CD4-positive, alpha-beta T cell (primary cell): ENCODE results near the gene RSAD2. TPM values are rescaled to one million over a fixed set of nuclear protein-coding genes. Genes with fewer than 3 reads are reported as not detected.
A peak's percentile ranks its signal among the peaks of the same experiment; 100 is the strongest.

Experiments used
- ATAC-seq: fragments of 200-7000 bp; cut with Tn5 transposase; one replicate; pipeline ENCODE4 v1.10.0; 2022; ENCODE audit warnings: mild to moderate bottlenecking; ENCODE audit not compliant: poor library complexity
- CTCF ChIA-PET: fragments of 350-600 bp; sonication (Branson Sonifier 250); formaldehyde crosslinking; loops from one replicate; lab custom pipeline; 2021; ENCODE audit warnings: antibody characterized with exemption, inconsistent platforms; lab: Charles Lee
- POLR2A ChIA-PET: fragments of 350-600 bp; sonication (Branson Sonifier 250); formaldehyde crosslinking; loops from one replicate; lab custom pipeline; 2021; ENCODE audit warnings: antibody characterized with exemption, inconsistent platforms; lab: Charles Lee
- DNase-seq, 14 experiments: peaks; one replicate each; pipeline ENCODE4 v3.0.0-alpha.2; 2013 to 2020; ENCODE audit warnings: mixed read lengths in 2 of 14
- H3K27ac ChIP-seq, 2 donors: one replicate each; pipeline versions ENCODE4 v1.5.1 to v1.7.0; 2013; ENCODE audit warnings: low read length in 2 of 2, low read depth in 1 of 2, mild to moderate bottlenecking in 1 of 2
- H3K27me3 ChIP-seq, 2 experiments: 1 replicate in 1 of 2; 2 replicates in 1 of 2; pipeline versions ENCODE4 v1.6.1 to v1.7.0; 2013; ENCODE audit warnings: low read length in 2 of 2, control low read depth in 1 of 2, mild to moderate bottlenecking in 1 of 2, moderate library complexity in 1 of 2; ENCODE audit not compliant: insufficient read depth in 2 of 2, control insufficient read depth in 1 of 2
- H3K36me3 ChIP-seq: one replicate; pipeline ENCODE4 v1.6.1; 2013; ENCODE audit warnings: low read length, control low read depth; ENCODE audit not compliant: insufficient read depth
- H3K4me1 ChIP-seq: one replicate; pipeline ENCODE4 v1.6.1; 2013; ENCODE audit warnings: low read length, control low read depth; ENCODE audit not compliant: insufficient read depth
- H3K4me3 ChIP-seq: one replicate; pipeline ENCODE4 v1.5.1; 2013; ENCODE audit warnings: mild to moderate bottlenecking, low read length, moderate library complexity
- H3K9me3 ChIP-seq, 2 experiments: 1 replicate in 1 of 2; 2 replicates in 1 of 2; pipeline versions ENCODE4 v1.6.1 to v1.7.0; 2013; ENCODE audit warnings: low read length in 2 of 2, mild to moderate bottlenecking in 2 of 2, control low read depth in 1 of 2, moderate library complexity in 1 of 2; ENCODE audit not compliant: control insufficient read depth in 1 of 2, insufficient read depth in 1 of 2
- H3K27ac Mint-ChIP-seq: one replicate; pipeline ENCODE4 v1.8.0; 2020; ENCODE audit warnings: mixed read lengths
- H3K27me3 Mint-ChIP-seq: one replicate; pipeline ENCODE4 v1.8.0; 2021; ENCODE audit warnings: mixed read lengths
- H3K36me3 Mint-ChIP-seq: one replicate; pipeline ENCODE4 v1.8.0; 2021; ENCODE audit warnings: low read depth, mixed read lengths
- H3K4me1 Mint-ChIP-seq: one replicate; pipeline ENCODE4 v1.8.0; 2021; ENCODE audit warnings: low read depth, mixed read lengths
- H3K4me3 Mint-ChIP-seq: one replicate; pipeline ENCODE4 v1.8.0; 2020; ENCODE audit warnings: mild to moderate bottlenecking, mixed read lengths
- H3K9me3 Mint-ChIP-seq: one replicate; pipeline ENCODE4 v1.8.0; 2020; ENCODE audit warnings: mixed read lengths
- intact Hi-C, 2 experiments: fragments of 100-400 bp; cut with DNase I in 1 of 2; cut with micrococcal nuclease in 1 of 2; formaldehyde crosslinking; loops; one replicate each; pipeline versions ENCODE4 v1.15.1 to v1.9.0; 2023 to 2025; cut with DNase I, micrococcal nuclease
- total RNA-seq, 174 experiments: library from RNA in 2 of 174; stranded (reverse) in 2 of 174; gene quantifications; one replicate each; pipeline ENCODE4 v1.2.3 and lab custom pipeline; 2021 to 2026
- TF ChIP-seq, protein P1 (sequence below): fragments of 200-600 bp; IDR thresholded peaks from one replicate; pipeline ENCODE4 v1.8.0; 2022; ENCODE audit warnings: antibody characterized with exemption, mild to moderate bottlenecking

Gene RSAD2
- total RNA-seq, 2 experiments from 2014 or later: 3.9 to 4.6 TPM

DNA sequence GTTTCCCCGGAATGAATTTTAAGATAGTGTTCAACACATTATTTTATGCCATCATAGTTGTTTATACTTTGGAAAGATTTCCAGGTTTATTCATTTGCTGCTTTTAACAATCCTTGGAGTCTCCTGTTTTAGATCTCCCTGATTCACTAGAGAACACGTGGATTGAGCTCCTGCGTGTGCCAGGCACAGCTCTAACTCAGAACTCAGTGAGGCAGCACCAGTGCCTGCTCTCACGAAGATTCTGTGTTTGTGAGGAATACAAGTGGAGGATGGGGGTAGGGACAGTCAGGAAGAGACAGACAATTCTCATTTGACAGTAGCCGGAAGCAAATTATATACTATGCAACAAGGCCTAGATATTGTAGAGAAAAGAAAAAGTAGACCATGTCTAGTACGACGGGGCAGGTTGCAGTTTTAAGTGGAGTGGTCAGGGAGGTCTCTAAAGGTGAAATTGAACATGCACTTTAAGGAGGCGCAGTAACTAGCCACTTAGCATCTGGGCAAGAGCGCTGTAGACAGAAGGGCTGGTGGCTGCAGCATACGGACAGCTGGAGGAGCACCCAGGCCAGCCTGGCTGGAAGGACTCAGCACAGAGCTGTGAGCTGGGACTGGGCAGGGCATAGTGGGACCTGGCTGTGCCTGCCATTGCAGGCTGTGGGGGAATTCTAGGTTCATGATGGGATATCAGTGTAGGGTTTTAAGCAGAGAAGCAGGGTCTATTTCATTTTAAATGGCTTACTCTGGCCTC, 63.9 kb downstream of the RSAD2 start:
- ChIA-PET POLR2A (no interaction called here), CTCF (no interaction called here)
- TF ChIP-seq, protein P1, sequence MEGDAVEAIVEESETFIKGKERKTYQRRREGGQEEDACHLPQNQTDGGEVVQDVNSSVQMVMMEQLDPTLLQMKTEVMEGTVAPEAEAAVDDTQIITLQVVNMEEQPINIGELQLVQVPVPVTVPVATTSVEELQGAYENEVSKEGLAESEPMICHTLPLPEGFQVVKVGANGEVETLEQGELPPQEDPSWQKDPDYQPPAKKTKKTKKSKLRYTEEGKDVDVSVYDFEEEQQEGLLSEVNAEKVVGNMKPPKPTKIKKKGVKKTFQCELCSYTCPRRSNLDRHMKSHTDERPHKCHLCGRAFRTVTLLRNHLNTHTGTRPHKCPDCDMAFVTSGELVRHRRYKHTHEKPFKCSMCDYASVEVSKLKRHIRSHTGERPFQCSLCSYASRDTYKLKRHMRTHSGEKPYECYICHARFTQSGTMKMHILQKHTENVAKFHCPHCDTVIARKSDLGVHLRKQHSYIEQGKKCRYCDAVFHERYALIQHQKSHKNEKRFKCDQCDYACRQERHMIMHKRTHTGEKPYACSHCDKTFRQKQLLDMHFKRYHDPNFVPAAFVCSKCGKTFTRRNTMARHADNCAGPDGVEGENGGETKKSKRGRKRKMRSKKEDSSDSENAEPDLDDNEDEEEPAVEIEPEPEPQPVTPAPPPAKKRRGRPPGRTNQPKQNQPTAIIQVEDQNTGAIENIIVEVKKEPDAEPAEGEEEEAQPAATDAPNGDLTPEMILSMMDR: no peak
- peak overlapping the region; percentile 32 for H3K27ac Mint-ChIP-seq
- H3K4me1 ChIP-seq: peaks cover 20% of the 10 kb centered on the region
- no peak overlapping the region for H3K4me3 ChIP-seq
- H3K27ac ChIP-seq: no peak overlapping the region
- peaks cover 80% of the 10 kb centered on the region for H3K4me1 Mint-ChIP-seq
- H3K36me3 ChIP-seq: peaks cover 30% of the 10 kb centered on the region
- no peak for ATAC-seq
- peaks cover 59% of the 10 kb centered on the region for H3K36me3 Mint-ChIP-seq
- intact Hi-C loops: no loop called here
- no peak for DNase-seq
- no peaks in the 10 kb centered on the region for H3K9me3 ChIP-seq
- no peaks in the 10 kb centered on the region for H3K9me3 Mint-ChIP-seq
- no peaks in the 10 kb centered on the region for H3K27me3 ChIP-seq
- no peak overlapping the region for H3K4me3 Mint-ChIP-seq
- no peaks in the 10 kb centered on the region for H3K27me3 Mint-ChIP-seq

DNA sequence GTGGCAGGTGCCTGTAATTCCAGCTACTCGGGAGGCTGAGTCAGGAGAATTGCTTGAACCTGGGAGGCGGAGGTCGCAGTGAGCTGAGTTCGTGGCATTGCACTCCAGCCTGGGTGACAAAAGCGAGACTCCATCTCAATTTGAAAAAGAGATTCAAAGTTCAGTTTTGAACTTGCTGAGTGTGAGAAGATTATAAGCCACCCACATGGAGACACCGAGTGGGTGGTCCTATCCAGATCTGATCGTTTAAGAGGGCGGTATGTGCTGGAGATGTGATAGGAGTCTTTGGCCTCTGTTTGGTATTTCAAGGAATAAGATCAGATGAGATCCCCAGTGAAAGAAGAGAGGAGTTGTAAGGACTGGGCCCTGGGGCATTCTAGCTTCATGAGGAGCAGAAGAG, 65.3 kb downstream of the RSAD2 start:
- H3K4me3 ChIP-seq: no peak overlapping the region
- TF ChIP-seq, protein P1: no peak
- Mint-ChIP-seq H3K4me3 (no peak overlapping the region), H3K36me3 (peaks cover 64% of the 10 kb centered on the region), H3K27ac (peak overlapping the region; percentile 12), H3K4me1 (peaks cover 73% of the 10 kb centered on the region), H3K9me3 (no peaks in the 10 kb centered on the region), H3K27me3 (no peaks in the 10 kb centered on the region)
- H3K27me3 ChIP-seq: no peaks in the 10 kb centered on the region
- H3K27ac ChIP-seq: no peak overlapping the region
- peaks cover 33% of the 10 kb centered on the region for H3K36me3 ChIP-seq
- ChIA-PET POLR2A (no interaction called here), CTCF (no interaction called here)
- intact Hi-C loops: no loop called here
- ATAC-seq (no peak), DNase-seq (no peak)
- no peaks in the 10 kb centered on the region for H3K9me3 ChIP-seq
- peaks cover 10% of the 10 kb centered on the region for H3K4me1 ChIP-seq

DNA sequence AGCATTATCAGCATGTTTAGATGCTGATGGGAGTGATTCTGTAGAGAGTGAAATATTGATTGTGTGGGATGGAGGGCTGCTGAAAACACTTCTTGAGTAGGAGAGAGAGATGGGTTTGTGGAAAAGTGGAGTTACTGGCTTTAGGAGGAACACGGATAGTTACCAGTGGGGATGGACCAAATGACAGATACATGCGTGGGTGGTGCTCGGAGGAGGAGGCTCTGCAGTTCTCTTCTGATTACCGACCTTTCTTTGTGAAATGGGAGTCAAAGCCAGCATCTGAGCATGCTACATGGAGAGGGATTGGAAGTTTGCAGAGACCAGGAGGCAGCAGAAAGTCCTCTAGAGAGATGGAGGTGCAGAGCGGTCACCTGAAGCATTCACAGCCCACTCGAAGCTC, 65.9 kb downstream of the RSAD2 start:
- Mint-ChIP-seq H3K27me3 (no peaks in the 10 kb centered on the region), H3K9me3 (no peaks in the 10 kb centered on the region), H3K4me3 (no peak overlapping the region), H3K27ac (peak overlapping the region; percentile 12), H3K36me3 (peaks cover 71% of the 10 kb centered on the region), H3K4me1 (peaks cover 76% of the 10 kb centered on the region)
- POLR2A ChIA-PET: no interaction called here
- TF ChIP-seq, protein P1: no peak
- Histone ChIP-seq H3K27me3 (no peaks in the 10 kb centered on the region), H3K4me3 (no peak overlapping the region), H3K27ac (no peak overlapping the region), H3K9me3 (no peaks in the 10 kb centered on the region), H3K36me3 (peaks cover 36% of the 10 kb centered on the region), H3K4me1 (peaks cover 10% of the 10 kb centered on the region)
- ATAC-seq (no peak), DNase-seq (no peak)
- CTCF ChIA-PET: no interaction called here
- intact Hi-C loops: no loop called here
